NCI-H146 treated with DMSO at 0.1 percent for 48 hours (cell line): ENCODE results near the gene GSG1L.
A peak's percentile ranks its signal among the peaks of the same experiment; 100 is the strongest.

Experiments
- DNase-seq: peaks from one replicate; lab custom pipeline; 2025; ENCODE audit not compliant: unreplicated experiment; lab: John Stamatoyannopoulos, UW

The GSG1L gene

DNA sequence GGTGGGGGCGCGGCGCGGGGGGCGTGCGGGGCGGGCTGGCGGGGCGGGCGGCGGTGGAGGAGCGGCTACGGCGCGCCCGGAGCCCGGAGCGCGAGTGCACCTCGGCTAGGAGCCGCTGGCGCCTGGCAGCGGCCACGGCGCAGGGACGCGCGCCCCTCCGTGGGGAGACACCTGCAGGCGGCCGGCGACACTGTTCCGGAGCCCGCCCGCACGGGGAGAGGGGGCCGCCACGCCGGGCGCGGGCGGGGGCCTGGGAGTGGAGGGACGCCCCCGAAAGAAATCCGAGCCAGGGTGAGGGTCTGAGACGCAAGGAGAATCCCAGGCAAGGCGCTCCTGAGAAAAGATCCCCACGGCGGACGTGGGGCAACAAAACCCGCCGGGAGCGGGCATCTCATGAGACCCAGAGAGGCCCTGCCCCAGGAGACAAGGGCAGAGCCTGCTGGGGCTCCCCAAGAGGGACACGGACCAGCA, at the start of gene GSG1L:
GSG1L (minus strand) TSS at position 124 of the 471 bp plus-strand sequence. CDS start 290 bp downstream, outside the sequence.
- DNase-seq: no peak

DNA sequence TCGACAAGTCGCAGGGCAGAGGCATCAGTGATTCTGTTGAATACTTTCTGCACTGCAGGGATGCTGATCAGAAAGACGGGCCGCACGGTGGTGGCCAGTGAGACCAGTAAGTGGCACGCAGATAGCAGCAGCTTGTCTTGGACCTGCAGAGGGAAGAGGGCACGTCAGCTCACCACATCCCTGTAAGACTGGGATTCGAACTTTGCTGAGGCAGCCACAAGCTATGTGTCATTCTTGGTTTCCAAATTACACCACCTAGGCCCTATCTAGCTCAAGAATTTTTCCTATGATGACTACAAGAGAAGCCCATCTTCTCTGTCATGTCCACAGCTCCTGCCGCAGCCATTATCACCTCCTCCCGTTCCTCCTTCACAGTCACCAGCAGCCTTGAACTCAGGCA, 49.4 kb upstream of the GSG1L start:
- DNase-seq: no peak

DNA sequence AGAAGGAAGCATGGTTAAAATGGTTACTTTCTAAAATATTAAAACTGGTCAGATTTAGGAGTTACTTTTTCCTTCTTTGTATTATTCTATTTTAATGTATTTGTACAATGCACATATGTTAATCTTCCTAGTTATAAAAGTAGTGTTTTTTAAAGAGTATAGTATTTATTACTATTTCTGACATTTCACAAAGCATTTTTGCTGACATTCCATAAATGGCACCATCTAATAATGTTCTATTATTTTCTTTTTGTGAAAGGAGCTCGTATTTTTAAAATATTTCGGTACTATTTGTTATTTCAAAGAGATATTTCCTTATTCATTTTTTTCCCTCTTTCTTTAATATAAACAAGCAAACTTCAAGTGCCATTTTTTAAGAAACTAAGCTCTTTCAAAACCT, 47.5 kb upstream of the GSG1L start:
- DNase-seq: no peak

DNA sequence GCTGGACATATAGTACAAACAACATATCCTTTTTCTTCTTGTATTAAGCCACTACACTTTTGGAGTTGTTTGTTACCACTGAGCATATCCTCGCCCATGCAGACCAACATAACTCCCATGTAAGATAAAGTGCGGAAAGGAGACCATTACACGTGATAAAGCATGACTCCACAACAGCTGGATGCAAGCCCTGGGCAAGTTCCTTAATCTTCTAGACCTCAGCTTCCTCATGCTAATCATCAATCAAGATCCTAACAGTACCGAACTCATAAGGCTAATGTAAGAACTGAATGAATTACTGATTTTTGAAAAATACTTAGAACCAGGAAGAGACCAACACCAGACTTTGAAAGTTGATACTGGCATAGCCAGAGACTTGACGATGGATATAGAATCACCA, 47.0 kb upstream of the GSG1L start:
- DNase-seq: no peak

DNA sequence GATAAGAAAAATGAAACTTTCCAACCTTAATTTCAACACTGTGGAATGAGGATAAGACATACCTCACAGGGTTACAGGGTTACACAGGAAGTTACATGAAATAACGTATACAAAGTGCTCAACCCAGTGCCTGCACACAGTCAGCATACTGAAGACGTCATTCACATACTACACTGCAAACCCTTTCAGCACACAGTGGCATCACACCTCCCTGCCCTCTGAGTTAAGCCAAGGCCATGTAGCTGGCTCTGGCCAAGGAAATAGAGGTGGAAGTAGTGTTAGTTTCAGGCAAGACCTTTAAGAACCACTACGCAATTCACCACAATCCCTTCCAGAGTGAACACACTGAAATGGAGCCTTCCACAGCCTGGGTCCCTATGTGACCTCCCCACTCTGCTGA, 46.6 kb upstream of the GSG1L start:
- no peak for DNase-seq

DNA sequence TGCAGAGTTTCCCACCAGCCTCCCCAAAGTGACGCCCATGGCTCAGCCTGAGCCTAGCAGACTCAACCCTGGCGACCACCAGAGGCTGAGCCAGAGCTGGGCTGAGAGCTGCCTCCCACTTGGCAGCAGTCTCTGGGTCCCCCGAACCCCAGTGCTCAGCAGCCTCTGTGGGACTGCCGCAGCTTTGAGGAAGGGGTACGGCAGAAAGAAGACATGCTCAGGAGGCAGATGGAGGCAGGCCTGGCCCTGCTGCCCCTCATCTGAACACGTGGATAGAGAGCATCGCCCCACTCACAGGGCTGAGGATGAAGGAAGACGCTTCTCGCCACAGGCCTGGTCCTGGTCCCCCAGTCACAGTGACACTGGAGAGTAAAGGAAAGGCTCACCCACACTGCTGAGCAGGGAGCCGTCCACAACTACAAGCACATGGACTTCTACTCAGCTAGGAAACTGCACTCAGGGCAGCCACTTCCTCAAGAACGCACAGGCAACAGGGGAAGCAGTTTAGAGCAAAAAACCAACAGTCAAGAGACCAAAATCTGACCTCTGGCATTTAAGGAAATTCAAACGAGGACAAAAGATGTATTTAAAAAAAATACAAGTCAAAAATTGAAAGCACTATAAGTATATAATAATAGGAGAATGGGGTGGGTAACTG, 45.2 kb upstream of the GSG1L start:
- DNase-seq: no peak

DNA sequence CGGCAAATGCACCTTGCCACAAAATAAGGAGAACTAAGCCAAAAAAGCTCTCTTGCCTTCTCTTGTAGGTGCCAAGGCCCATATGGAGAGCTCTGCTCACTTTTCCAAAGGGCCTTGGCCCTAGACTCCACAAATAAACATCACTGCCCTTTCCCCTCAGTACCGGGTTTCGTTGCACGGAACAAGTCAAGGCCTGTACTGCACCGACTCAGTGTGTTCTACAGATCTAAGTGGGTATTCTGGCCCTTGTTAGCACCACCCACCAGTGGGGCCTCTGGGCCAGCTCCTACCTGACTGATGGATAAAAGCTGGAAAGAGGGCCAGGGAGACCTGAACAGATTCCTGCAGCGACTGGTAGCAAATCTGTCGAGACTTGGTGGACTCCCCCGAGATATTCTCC, 43.7 kb upstream of the GSG1L start:
- DNase-seq: no peak

DNA sequence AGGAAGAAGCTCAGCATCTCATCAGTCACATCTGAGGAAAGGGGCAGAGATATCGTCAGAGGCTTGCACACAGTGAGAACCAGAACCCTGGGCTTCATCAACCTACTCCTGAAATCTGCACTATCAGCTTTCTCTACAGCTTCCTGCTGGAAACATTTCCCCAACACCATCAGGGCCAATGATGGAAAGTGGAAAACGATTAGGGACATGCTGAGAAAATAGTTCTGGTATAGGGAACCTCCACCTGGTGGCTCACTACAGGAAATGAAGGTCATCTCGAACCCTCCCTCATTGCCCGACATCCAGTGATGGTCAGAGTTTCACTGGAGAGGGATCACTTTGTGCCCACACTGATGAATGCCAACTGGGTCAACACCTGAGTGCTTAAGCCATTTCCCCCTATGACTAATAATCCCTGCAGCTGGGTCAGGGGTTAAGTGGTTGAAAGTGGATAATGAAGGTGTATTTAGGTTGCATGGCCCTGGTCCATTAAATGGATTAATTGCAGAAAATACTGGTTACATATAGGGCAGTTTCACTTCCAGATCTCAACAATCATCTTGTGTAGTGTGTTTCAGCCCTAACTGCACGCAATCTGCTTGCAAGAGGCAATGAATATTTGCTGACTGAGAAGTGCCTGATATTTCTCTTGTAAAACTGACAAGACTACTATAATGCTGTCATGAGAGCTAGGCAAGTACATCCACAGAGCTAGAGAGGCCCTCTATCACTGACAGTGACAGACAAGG, 43.1 kb upstream of the GSG1L start:
- peak; percentile 58 for DNase-seq

DNA sequence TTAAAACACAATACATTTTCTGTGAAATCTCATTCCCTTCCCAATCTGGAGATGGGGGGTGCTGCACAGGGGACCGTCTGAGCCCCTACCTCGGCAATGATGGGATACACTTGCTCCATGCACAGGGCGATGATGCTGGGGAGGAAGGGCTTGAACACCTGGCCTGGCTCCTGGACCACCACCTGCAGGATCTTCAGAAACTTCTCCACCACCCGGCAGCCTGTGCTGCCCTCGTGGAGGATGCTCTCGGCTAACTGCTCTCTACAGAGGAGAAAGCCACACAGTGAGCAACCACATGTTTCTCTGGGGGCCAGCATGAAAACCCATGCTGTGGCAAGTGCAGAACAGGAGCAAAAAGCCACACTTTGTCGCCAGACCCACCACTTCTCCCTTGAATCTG, 42.4 kb upstream of the GSG1L start:
- no peak for DNase-seq

DNA sequence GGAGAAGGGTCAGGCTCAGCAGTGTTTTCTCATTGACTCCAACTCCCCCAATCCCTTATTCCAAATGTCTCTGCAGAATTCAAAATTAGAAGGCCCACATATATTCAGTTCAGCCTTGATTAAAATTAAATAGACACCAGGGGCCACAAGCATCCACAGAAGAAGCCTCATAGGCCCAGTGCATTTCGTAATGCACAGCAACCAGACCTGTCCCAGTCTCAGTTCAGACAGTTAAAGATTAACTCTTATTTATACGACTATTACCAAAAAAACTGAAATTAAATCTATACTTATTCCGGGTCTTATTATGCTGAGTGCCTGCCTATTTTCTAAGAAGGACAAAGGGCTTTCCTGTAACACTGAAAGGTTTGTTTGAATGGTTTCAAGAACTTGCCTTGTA, 41.8 kb upstream of the GSG1L start:
- no peak for DNase-seq

DNA sequence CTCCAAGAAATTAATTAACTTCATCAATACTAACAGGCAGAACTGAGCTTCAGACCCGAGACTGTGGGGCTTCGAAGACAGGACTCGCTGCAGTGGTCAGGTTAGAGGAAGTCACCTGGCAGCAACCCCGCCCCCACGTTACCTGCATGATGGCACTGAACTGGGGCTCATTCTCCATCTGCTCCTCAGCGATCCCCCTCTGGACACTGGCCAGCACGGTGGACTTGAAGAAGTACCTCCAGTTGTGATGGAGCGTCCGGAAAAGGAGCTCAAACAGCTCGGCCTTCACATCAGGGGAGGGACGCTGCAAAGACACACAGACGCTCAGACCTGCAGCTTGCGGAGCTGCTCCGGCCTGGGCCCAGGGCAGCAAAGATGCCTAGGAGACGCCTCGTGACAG, 40.9 kb upstream of the GSG1L start:
- no peak for DNase-seq

DNA sequence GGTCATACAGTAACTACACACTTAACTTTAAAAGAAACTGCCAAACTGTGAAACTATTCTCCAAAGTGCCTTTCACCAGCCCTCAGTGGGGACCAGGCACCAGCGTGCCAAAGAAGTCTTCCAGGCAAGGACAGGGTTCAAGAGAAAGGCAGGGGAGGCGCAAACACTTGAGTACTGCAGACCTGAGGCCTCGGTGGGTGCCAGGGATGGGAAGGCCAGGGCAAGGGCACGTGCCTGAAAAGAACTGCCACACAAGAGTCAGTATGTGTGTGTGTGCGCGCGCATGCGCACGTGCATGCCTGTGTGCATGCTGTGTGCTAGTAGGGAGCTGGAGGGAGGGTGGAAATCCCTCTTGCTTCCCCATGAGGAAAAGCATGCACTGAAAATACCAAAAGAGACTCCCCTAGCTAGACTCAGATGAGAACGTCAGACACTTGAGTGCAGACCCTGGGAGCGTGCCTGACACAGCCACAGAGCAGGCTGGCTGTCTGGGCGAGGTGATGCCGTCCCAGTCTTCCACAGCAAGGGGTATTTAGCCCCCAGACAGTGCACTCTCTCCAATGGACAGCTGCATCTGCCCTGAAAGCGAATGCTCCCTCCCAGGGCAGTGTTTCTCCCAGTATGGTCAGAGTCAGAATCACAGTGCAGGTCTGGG, 40.1 kb upstream of the GSG1L start:
- no peak for DNase-seq

DNA sequence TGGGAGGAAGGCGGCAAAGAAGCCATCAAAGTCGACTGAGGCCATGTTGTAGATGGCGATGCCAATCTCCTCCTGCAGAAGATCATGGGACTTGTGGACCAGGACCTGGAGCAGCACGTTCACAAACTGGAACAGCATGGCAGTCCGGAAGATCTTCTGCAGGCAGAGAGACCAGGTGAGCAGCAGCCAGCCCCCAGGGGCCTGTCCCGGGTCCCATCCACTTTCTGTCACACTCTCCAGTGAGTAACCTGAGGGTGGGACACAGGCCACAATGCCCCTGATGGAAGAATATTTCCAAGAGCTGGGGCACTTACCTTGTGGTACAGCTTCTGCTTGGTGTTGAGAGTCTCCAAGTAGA, 38.0 kb upstream of the GSG1L start:
- no peak for DNase-seq

DNA sequence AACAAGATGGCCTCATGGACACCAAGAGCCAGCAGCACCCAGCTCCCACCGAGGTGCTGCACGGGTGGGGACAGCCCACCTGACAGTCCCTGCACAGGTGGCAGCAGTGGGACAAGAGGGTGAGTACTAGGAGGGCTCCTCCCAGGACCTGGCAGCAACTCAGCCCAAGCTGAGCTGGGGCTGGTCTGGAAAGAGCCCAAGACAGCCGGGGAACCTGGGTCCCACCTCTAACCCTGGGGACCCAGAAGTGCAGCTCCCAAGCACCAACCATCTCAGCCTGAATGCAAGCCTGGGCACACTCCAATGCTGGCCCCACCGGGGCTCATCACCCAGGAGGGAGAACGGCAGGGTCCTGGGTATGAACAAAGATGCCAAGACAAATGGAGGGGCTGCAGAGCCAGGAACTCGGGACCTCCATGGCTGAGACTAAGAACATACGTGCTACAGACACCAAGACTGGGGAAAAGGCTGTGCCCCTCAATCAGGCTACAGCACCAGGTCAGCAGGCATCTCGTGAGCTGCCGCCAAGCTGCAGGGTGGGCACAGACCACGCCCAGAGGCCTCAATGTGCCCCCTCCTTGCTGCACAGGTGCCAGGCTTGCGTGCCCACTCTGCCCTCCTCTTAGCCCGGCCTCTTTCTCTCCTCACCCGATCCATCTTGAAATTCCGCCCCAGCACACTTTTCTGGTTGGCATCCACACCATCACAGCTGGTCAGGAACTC, 37.5 kb upstream of the GSG1L start:
- DNase-seq: no peak

DNA sequence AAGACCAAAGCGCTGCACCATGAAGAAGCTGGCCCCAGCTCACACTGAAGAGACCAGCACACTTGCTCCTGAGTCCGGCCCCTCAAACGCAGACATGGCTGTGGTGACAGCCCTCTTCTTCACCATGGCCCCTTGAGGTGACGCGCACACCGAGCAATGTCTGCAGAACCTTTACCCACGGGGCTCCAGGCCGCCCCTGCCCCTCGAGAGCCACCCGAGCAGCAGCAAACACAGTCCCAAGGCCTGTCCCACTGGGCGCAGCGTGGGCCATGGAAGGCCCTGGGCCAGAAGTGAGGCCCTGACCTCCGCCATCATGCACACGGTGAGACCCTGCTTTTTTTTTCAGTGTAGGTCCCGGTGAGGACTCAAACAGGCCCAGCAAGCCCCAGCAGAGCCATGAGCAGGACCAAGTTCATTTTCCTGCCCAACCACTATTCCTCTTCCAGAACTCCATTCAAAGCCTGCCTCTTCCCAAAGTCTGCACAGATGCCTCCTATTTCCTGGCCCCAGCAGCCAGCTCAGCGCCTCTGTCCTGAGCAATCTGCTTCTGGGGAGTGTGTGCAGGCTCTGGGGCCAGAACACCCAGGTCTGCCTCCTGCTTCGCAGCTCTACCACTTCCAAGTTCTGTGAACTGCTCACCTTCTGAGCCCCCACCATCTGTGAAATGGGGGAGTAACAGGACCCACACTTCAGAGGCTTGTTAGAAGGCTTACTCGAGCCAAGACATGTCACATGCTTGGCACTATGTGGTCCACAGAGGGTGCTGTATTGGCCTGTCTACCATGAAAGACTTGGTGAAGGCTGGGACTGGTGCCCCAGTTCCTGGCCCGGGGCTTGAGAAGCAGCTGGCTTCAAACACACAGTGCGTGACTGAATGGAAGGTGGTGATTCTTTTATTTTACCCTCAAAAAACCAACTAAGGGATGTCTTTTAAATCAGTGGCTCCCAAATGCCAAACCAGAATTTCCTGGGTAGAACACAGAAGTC, 35.7 kb upstream of the GSG1L start:
- no peak for DNase-seq

DNA sequence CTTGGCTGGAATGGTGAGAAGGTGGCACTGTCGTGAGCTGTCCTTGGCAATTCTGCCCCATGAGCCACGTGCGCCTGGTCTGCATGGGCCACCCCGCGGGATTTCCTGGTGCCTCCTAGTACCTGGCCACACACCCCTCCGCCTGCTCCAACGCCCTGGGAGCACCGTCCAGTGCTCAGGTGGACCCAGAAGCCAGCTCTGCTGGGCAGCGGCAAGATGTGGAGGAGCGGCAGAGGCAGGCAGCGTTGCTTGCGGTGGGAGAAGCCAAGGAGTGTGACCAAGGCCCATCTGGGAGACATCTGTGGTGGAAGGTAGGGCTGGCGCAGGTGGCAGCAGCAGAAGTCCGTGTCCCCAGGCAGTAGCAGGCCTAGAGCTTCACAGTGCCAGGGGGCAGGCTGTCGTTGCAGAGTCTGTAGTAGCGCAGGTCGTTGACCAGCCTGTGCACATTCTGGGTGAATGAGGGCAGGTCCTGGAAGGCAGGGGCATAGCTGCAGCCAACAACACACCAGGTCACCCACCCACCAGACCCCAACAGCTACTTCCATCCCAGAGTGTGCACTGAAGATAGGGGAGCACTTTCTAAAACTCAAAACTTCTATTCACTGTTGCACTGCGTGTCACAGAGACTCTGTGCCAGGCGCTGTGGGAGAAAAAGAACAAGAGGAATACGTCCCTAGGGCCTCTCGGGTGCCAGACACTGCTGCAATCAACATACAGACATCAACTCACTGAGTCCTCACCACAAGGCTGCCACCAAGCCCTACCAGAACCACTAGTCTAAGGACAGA, 34.9 kb upstream of the GSG1L start:
- no peak for DNase-seq

DNA sequence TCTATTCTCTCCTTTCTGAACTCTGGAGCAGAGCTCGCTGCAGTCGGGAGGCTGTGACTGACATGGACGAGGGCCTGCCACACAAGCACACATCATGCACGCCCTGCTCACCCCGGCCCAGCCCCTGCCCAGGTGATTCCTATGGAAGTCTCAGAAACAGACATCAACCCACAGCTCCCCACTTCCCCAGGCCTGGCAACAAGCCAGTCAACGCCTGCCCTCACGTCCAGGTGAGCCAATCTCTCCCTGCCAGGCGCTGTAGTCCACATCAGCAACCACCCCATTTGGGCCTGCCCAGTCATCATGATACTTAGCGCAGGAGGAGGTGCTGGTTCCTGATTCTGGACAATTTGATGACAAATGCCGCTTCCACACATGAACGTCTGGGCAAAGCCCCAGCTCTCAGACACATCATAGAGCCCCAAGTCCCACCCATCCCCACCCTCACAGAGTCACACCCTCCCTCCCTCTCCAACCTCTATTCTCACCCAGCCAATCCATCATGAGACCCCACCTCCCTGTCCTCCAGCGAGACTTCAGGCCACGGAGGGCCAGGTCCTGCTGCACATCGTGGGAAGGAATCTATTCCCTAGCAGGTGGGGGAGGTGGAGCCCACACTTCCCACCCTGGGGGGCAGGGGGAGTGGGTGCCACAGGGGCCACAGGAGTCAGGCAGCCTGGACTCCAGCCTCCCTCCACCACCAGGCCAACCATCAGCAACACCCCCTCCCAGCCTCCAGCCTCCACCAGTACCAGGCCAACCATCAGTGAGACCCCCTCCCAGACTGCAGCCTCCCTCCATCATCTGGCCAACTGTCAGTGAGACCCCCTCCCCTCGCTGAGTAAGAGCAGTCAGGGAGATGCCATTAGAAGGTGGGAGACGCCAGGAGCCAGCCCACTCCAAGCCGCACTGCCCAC, 33.7 kb upstream of the GSG1L start:
- DNase-seq: no peak

DNA sequence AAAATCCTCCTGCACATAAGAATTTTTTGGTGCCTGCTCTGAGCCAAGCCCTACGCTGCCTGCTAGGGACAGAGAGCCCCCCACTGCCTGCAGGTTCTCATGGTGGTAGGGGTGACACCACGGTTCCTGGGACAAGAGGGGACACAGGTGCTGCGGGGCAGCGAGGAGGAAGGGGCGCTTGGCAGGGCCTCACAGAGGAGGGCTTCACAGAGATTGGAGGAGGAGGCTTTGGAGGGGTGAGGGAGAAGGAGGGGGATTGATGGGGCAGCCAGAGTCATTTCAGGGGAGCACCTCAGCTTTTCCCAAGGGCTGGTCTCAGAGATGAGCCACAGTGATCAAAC, 29.8 kb upstream of the GSG1L start:
- DNase-seq: no peak
